ENCODE measurements around the gene NPC1. TPM values are rescaled to one million over a fixed set of nuclear protein-coding genes. Genes with fewer than 3 reads are reported as not detected.

Gene NPC1
- total and polyA plus RNA-seq, 9 donors: 21.8 to 100 (median 29.8) TPM

DNA sequence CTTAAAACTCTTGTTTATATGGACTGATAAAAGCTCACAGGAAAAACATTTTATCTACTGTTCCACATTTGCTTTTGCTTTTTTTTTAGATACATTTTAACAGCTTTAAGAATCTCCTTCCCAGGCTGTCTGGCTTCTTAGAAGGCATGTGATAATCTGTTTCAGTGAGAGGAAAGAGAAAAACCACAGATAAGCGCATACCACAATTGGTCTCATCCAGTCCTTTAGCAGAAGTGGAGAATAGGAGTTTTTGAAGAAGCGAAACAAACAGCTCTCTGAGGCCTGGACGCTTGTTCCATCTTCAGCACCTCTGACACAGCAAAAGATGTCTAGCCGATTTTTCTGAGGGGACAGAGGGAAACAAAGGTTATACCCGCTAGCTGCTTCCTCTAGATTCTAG, 45.4 kb downstream of the NPC1 start:
- no peak for DNase-seq
- Histone ChIP-seq H3K36me3 (no peaks in the 10 kb centered on the region), H3K4me3 (no peak overlapping the region), H3K9me3 (no peaks in the 10 kb centered on the region), H3K27ac (peak overlapping the region in 1 of 2 donors; percentile 40), H3K4me1 (ENCODE audit: insufficient read depth) (peaks cover 7% of the 10 kb centered on the region), H3K27me3 (no peaks in the 10 kb centered on the region)
- TF ChIP-seq POLR2A (IDR thresholded peaks at IDR 0.05) (no peak), EP300 (IDR thresholded peaks at IDR 0.05) (no peak), CTCF (IDR thresholded peaks at IDR 0.05) (no peak)
- intact Hi-C loops (cut with DNase I): no loop called here
- WGBS, 3 donors: 12 to 27% (median 16%) methylated on average over 5 of the region's 5 CpGs

DNA sequence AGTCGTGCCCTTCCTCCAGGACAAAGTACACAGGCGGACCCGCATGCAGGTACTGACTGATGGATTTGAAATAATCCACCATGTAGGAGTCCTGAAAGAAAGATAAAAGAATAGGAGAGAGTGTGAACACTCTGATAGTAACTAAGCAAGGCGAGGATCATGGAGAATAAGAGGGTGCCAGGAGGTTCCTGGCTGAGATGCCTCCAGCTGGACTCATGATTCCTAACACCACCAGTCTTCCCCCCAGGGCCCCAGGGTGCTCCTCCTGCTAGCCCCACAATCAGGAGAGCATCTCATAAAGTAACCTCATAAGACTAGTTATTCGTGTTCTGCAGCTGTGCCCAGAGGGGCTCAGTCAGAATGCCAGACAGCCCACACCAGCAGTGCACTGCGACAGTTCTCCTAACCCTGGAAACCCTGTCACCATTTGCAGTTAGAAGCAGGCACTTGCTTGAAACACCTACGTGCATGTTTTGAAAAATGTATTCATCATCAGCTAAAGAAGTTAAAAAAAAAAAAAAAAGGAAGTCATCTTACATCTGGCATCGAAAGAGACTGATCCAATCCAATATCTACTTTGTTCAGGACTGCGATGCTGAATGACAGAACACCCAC, 46.3 kb downstream of the NPC1 start:
- Histone ChIP-seq H3K36me3 (no peaks in the 10 kb centered on the region), H3K4me1 (ENCODE audit: insufficient read depth) (peaks cover 7% of the 10 kb centered on the region), H3K27me3 (no peaks in the 10 kb centered on the region), H3K9me3 (no peaks in the 10 kb centered on the region), H3K4me3 (no peak overlapping the region), H3K27ac (no peak overlapping the region)
- 61 to 71% (median 66%) methylated on average over 9 of the region's 9 CpGs for WGBS, 3 donors
- DNase-seq: no peak
- intact Hi-C loops (cut with DNase I): no loop called here
- TF ChIP-seq EP300 (IDR thresholded peaks at IDR 0.05) (no peak), CTCF (IDR thresholded peaks at IDR 0.05) (no peak), POLR2A (IDR thresholded peaks at IDR 0.05) (no peak)

DNA sequence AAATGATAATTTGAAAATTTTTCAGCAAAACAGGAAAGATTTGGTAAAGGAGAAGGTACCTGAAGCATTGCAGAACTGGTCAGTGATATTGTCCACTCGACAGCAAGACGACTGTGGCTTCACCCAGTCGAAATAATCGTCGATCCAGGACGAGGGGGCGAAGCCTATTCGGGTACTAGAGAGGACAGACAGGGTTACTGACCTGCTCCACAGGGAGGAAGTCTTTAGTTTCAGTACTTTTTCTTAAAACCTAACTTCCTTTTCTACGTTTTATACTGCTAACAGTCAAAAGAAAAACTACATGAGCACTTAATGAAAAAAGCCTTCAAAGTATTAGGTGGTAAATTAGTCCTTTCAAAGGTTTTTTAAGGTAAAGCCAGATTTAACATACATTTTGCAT, 47.0 kb downstream of the NPC1 start:
- H3K4me1 ChIP-seq (ENCODE audit: insufficient read depth): peaks cover 7% of the 10 kb centered on the region
- H3K4me3 ChIP-seq: no peak overlapping the region
- DNase-seq: no peak
- H3K27me3 ChIP-seq: no peaks in the 10 kb centered on the region
- no peak overlapping the region for H3K27ac ChIP-seq
- no peaks in the 10 kb centered on the region for H3K9me3 ChIP-seq
- TF ChIP-seq POLR2A (IDR thresholded peaks at IDR 0.05): no peak
- no peaks in the 10 kb centered on the region for H3K36me3 ChIP-seq
- whole genome bisulfite sequencing, 3 donors: 69 to 75% (median 72%) methylated on average over 9 of the region's 9 CpGs
- intact Hi-C loops (cut with DNase I): no loop called here

DNA sequence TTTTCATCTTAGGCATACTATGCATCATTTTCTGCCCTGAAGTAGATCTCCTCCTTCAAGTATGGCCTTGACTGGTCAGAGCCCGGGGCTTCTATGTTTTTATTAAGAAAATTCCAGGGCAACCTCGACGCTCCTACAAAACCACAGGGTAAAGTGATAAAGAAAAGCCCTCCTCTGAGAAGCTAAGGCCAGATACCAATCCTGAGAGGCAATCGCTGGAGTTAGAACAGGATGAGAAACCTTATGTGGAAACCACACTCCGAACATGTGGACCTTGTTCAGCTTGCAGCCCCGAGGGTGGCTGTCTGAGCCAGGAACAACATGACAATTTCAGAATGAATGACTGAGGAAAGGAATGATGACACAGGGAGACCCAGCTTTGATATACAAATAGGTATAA, 47.4 kb downstream of the NPC1 start:
- Histone ChIP-seq H3K27me3 (no peaks in the 10 kb centered on the region), H3K4me1 (ENCODE audit: insufficient read depth) (peaks cover 7% of the 10 kb centered on the region), H3K4me3 (no peak overlapping the region), H3K9me3 (no peaks in the 10 kb centered on the region), H3K27ac (no peak overlapping the region), H3K36me3 (no peaks in the 10 kb centered on the region)
- intact Hi-C loops (cut with DNase I): no loop called here
- WGBS, 3 donors: 13 to 49% (median 14%) methylated on average over 6 of the region's 6 CpGs
- DNase-seq: no peak
- TF ChIP-seq CTCF (IDR thresholded peaks at IDR 0.05): no peak
- TF ChIP-seq POLR2A (IDR thresholded peaks at IDR 0.05): no peak
- TF ChIP-seq EP300 (IDR thresholded peaks at IDR 0.05): no peak

- DNase-seq: no peak
- H3K36me3 ChIP-seq: no peaks in the 10 kb centered on the region
- H3K4me3 ChIP-seq: no peak overlapping the region
- H3K9me3 ChIP-seq: no peaks in the 10 kb centered on the region
- peaks cover 9% of the 10 kb centered on the region for H3K4me1 ChIP-seq (ENCODE audit: insufficient read depth)
- intact Hi-C loops (cut with DNase I): no loop called here
- WGBS, 3 donors: 69 to 93% (median 76%) methylated on average over 9 of the region's 9 CpGs
- H3K27me3 ChIP-seq: no peaks in the 10 kb centered on the region
- TF ChIP-seq CTCF (IDR thresholded peaks at IDR 0.05) (no peak), EP300 (IDR thresholded peaks at IDR 0.05) (no peak)
- H3K27ac ChIP-seq: no peak overlapping the region
Measured at GRCh38 chr18:23538001-23538400, 48.3 kb downstream of the NPC1 start.

All from ovary (tissue), 9 donors.